HG03457 (cell line): ENCODE data around the gene ZMAT5.

ENCODE experiments used
- ATAC-seq: cut with Tn5 transposase; IDR thresholded peaks from one replicate; pipeline ENCODE4 v1.9.1; 2021; ENCODE audit warnings: moderate number of reproducible peaks; ENCODE audit not compliant: unreplicated experiment

Gene ZMAT5, protein sequence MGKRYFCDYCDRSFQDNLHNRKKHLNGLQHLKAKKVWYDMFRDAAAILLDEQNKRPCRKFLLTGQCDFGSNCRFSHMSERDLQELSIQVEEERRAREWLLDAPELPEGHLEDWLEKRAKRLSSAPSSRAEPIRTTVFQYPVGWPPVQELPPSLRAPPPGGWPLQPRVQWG

GRCh38 chr22:29766632-29767170, at the start of gene ZMAT5:
Gene ZMAT5 (minus strand): TSS chr22:29767007. CDS start chr22:29748544, 18,463 bp downstream.
- ATAC-seq = peak; percentile 80

- no peak for ATAC-seq
Observed at GRCh38 chr22:29816539-29816938, 49.7 kb upstream of the ZMAT5 start.

DNA sequence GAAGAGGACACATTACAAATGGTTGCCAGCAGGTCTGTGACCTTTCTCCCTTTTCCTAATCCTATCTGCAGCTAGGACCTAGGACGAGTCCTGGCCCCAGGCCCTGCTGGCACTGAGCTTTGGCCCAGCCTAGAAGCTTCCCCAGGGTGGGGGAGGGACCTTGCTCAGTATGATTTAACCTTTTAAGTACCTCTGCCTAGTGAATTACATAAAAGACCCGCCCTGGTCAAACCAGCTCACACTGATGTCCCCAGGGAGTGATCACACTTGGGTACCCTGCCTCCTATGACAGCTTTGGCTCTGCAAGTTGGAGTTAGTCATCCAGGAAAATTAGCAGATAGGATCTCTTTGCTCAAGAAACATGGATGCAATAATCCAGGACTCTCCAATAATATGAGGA, 49.3 kb upstream of the ZMAT5 start:
- ATAC-seq = no peak

GRCh38 chr22:29815580-29815979, 48.8 kb upstream of the ZMAT5 start:
- ATAC-seq = no peak

DNA sequence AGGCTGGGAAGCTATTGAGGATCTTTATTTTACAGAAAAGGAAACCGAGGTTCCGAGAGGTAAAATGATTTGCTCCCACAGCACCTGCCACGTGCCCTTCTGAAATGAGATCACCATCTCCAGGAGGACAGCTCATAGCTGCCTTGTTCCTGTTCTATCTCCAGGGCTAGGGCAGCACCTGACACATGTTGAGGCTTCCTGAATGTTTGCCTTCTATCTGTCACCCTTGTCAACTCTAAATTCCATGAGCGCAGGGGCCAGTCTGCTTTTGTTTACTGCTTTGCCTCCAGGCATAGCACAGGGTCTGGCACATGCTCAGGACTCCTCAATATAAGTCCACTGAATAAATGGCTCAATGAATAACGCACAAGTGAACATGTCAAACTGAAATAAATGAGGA, 47.2 kb upstream of the ZMAT5 start:
- no peak for ATAC-seq

DNA sequence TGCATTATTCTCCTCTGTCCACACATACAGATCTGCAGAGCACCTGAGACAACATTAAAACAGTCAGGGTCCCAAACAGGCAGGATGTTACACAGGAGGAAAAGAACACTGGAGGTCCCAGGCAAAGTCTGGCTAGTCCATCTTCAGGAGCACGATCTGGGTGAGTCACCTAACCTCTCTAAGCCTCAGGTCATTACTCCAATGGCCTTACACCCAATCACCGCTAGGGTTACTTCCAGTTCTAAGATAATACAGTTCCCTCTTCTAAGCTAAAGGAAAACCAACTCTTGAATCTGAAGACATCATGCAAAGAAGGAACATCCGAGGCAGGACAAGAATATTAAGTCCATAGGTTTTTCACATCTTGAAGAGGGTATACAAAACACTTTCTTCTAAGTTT, 46.8 kb upstream of the ZMAT5 start:
- ATAC-seq = no peak

DNA sequence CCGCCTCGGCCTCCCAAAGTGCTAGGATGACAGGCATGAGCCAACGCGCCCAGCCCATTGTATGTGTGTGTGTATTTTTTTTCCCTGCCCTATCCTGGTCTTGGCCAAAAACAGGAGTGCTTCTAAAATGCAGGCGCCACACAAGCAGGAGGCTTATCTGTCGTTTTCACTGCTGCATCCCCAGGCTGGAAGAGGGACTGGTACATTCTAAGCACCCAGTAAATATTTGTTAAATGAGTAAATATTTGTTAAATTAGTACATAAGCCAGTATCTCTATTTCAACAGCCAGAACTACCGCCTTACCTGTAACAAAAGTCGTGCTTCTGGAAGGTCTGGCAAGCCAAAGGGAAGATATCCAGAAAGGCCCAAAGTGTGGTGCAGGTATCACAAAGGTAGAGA, 46.3 kb upstream of the ZMAT5 start:
- ATAC-seq = no peak

GRCh38 chr22:29811377-29811776, 44.6 kb upstream of the ZMAT5 start:
- ATAC-seq = no peak

- ATAC-seq = no peak
Observed at GRCh38 chr22:29810216-29810615, 43.4 kb upstream of the ZMAT5 start.

DNA sequence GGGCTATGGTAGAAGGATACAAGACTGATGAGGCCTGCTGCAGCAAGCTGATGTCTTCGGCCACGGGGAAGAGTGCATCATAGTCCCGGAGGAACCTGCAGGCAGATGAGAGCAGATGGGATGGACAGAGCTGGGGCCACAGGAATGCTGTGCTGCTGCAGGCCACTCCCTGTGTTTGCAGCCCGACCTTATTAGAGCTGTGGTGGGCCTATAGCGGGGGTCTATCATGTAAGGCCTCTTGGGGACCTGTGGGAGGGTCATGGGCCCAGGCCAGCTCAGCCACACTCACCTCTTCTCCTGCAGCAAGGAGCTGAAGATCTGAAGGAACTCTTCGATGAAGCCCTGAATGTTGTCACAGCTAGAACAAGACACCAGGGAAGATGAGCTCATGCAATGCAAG, 39.4 kb upstream of the ZMAT5 start:
- no peak for ATAC-seq

- no peak for ATAC-seq
Observed at GRCh38 chr22:29804985-29805384, 38.2 kb upstream of the ZMAT5 start.

- no peak for ATAC-seq
Observed at GRCh38 chr22:29803190-29803589, 36.4 kb upstream of the ZMAT5 start.

- ATAC-seq = no peak
Observed at GRCh38 chr22:29801796-29802195, 35.0 kb upstream of the ZMAT5 start.

DNA sequence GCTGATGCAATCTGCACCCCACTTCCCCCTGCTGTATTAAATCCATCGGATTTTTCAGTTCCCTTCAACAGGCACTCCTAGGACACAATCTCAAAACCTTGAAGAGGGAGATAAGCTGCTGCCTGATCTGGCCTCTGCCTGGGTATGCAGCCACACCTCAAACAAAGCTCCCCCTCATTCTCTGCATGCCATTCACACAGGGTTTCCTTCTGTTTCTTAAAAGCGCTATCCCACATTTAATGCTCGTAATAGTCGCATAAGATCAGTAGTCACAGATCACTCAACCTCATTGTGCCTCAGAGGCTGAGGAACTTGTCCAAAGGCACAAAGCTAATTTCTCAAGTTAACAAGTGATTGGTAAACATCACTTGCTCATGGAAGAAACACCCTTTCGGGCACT, 34.3 kb upstream of the ZMAT5 start:
- no peak for ATAC-seq

DNA sequence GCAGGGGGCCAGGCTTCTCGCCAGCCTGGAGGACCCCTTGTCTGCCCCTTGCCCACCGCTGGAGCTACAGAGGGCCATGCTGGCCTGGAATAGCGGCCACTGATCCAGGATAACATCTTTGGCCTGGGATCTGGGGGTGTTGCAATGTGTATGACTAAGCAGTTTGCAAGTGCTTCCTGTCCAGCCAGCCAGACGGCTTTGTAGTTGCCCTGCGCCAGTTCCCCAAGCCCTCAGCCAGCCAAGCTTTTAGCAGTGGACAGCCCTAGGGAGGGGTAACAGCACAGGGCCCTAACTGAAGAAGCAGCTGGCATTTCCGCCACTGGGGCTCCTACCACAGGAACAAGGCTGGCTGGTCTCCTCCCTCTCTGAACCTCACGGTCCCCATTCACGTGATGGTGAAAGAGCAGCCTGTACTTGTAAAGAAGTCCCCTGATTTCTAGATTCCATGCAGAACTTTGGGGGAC, 32.4 kb upstream of the ZMAT5 start:
- ATAC-seq = no peak

GRCh38 chr22:29798801-29799200, 32.0 kb upstream of the ZMAT5 start:
- ATAC-seq = no peak

DNA sequence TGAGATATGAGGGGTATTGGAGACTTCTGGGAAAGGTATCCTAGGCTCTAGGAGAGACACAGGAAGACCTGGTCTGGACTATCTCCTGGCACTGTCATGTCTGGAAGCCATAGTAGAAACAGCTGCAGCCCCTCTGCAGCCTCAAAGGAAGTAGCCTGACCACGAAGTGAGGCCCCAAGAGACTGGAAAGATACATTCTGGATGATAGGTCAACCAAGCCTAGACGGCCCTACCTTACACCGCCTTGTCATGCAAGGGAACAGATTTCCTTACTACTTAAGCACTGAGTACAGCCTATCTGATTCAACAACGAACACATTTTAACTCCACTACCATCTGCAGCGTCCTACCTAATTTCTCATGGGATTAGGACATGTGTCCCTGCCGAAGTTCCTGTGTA, 31.5 kb upstream of the ZMAT5 start:
- no peak for ATAC-seq

DNA sequence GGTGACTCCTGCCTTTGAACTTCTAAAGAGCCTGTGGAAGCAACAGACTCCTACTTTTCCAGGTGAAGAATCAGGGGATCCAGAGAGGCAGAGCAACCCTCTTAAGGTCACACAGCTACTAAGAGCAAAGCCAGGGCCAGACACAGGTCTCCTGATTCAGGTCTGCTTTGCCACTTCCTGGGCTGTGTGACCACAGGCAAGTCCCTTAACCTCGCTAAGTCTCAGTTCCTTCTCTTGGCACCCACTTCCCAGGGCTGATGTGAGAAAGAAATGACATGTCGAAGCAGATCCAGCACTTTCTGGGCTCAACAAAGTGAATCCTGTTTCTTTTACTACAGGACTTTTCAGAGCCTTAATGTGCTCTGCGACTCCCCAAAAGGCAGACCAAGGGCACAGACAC, 30.5 kb upstream of the ZMAT5 start:
- no peak for ATAC-seq

DNA sequence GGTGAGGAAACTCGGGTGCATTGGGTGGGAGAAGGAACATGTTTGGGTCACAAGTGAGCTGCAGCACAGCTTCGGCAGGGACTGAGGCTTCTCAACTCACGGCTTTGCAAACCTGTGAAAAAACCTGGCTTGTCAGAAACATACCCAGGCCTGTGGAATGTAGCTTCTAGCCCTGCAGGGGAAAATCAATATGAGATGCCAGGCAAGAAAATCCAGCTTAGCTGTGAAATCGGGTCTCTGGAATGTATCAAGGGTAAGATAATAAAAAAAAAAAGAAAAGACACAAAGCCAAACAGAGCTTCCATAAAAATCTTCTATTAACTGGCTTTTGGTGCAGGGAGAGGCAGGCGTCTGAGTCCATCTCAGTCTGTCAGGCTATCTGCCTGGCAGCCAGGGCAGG, 28.9 kb upstream of the ZMAT5 start:
- no peak for ATAC-seq

DNA sequence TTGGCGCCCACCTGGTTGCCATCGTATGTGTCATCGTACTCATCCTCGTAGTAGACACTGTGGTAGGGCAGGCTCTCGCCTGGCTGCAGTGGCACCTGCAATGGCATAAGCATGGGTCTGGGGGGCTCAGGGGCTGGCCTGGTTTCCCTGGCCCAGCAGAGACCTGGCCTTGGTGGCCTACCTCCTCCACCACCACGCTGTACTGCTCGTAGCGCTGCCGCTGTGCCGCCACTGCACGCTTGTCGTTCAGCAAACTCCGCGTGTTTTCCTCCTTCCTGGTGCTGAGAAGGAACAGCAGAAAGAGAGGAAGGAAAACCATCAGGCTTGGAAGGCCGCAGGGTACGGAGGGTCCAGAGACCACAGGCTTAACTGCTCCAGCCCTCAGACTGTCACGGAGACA, 26.6 kb upstream of the ZMAT5 start:
- ATAC-seq = no peak

DNA sequence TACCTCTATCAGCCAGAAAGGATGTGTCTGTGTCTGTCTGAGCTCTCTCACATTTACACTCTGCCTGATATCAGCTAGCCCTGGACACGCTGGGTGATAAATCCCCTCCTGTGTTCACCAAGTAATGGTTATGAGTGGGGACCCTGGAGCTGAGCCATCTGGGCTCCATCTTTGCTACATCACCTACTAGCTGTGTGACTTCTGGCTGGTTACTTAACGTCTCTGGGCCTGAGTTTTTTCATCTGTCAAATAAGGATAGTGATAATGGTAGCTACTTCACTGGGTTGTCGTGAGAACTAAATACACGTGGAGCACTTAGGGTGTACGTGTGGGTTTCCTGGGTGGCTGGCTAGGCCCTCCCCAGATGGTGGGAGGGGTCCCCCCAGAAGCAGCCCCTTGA, 23.3 kb upstream of the ZMAT5 start:
- no peak for ATAC-seq

DNA sequence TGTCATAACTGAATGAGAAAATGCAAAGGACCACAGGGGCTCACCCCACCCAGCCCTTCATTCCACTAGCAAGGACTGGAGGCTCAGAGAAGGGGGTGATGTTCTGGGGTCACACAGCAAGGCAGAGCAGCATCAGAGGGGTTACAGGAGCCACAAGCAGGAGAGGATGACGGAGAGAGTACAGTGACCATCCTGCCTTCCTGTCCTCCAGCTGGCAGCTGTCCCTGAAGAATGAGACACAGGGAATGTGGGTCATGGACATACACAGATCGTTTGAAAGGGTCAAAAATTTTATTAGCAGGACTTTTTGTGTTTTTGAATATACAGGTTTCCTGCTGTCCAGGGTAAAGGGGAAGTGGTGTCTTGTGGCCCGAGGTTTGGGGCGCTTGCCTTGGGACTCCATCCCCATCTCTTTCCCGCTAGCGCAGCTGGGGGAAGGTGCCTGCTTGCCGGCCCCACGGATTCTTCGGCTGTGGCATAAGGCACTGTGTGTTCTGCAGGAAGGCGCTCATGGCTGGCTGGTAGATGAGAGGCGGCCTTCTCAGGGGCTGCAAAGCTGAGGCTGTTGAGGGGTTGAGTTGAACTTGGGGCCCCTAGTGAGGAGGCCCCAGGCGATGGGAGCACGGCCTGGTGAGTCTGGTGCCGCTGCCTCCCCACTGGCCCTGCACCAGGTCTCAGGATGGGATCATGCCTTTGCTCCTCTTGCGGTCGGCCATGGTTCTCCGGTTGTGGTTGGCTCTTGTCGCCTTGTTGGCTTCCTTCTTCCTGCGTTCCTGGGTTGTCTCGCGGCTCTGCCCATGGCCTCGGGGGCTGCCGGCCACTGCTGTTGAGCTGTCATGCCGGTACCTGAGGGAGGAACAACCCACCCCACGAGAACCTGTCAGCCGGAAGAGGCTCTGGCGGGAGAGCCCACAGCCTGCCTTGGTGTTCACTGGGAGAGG, 21.8 kb upstream of the ZMAT5 start:
- ATAC-seq = no peak
